GM18870 (cell line): ENCODE measurements around the gene CTSW.
A peak's percentile ranks its signal among the peaks of the same experiment; 100 is the strongest.

Experiments
- ATAC-seq: cut with Tn5 transposase; IDR thresholded peaks from one replicate; pipeline ENCODE4 v1.9.1; 2021; ENCODE audit warnings: moderate library complexity; ENCODE audit not compliant: unreplicated experiment

Gene CTSW

GRCh38 chr11:65900899-65901180 is 21.2 kb downstream of the CTSW start:
- no peak for ATAC-seq

- ATAC-seq = no peak
Observed at GRCh38 chr11:65903068-65903481, 23.4 kb downstream of the CTSW start.

GRCh38 chr11:65903715-65904114 is 24.1 kb downstream of the CTSW start:
- ATAC-seq = no peak

GRCh38 chr11:65906602-65907001 is 27.0 kb downstream of the CTSW start:
- no peak for ATAC-seq

GRCh38 chr11:65907878-65908277 is 28.2 kb downstream of the CTSW start:
- no peak for ATAC-seq

- ATAC-seq = no peak
Observed at GRCh38 chr11:65911682-65912568, 32.3 kb downstream of the CTSW start.

GRCh38 chr11:65912845-65913244 is 33.2 kb downstream of the CTSW start:
- ATAC-seq = no peak

- ATAC-seq = no peak
Observed at GRCh38 chr11:65915101-65915820, 35.6 kb downstream of the CTSW start.

GRCh38 chr11:65915821-65916251 is 36.2 kb downstream of the CTSW start:
- no peak for ATAC-seq

GRCh38 chr11:65916391-65916790 is 36.8 kb downstream of the CTSW start:
- ATAC-seq = no peak

GRCh38 chr11:65917077-65917433 is 37.4 kb downstream of the CTSW start:
- ATAC-seq = no peak

- no peak for ATAC-seq
Observed at GRCh38 chr11:65917434-65918210, 38.0 kb downstream of the CTSW start.

GRCh38 chr11:65918211-65919140 is 38.8 kb downstream of the CTSW start, which contains the start of gene C11orf68:
Gene C11orf68, minus strand, starts transcription at chr11:65919062. Its CDS starts 31 bp downstream, at chr11:65919031.
- peak; percentile 21 for ATAC-seq

- ATAC-seq = peak; percentile 59
Observed at GRCh38 chr11:65919141-65919572, 39.5 kb downstream of the CTSW start, which contains the start of gene DRAP1. Gene DRAP1, plus strand, starts transcription at chr11:65919426. Its CDS starts 76 bp downstream, at chr11:65919502.

- ATAC-seq = peak; percentile 42
Observed at GRCh38 chr11:65919573-65920371, 40.1 kb downstream of the CTSW start.

- ATAC-seq = no peak
Observed at GRCh38 chr11:65920372-65920802, 40.8 kb downstream of the CTSW start.

- no peak for ATAC-seq
Observed at GRCh38 chr11:65921033-65921555, 41.5 kb downstream of the CTSW start.

- no peak for ATAC-seq
Observed at GRCh38 chr11:65921876-65922275, 42.2 kb downstream of the CTSW start.

GRCh38 chr11:65922565-65922964 is 42.9 kb downstream of the CTSW start:
- ATAC-seq = no peak
